CD4-positive, alpha-beta T cell treated with Interleukin-17A for 4 hours (primary cell): ENCODE data around the gene ZNF606.
A peak's percentile ranks its signal among the peaks of the same experiment; 100 is the strongest.

Experiments used
- DNase-seq: peaks from one replicate; pipeline ENCODE4 v3.0.0-alpha.2; 2020; ENCODE audit warnings: mixed read lengths

ZNF606 gene

DNA sequence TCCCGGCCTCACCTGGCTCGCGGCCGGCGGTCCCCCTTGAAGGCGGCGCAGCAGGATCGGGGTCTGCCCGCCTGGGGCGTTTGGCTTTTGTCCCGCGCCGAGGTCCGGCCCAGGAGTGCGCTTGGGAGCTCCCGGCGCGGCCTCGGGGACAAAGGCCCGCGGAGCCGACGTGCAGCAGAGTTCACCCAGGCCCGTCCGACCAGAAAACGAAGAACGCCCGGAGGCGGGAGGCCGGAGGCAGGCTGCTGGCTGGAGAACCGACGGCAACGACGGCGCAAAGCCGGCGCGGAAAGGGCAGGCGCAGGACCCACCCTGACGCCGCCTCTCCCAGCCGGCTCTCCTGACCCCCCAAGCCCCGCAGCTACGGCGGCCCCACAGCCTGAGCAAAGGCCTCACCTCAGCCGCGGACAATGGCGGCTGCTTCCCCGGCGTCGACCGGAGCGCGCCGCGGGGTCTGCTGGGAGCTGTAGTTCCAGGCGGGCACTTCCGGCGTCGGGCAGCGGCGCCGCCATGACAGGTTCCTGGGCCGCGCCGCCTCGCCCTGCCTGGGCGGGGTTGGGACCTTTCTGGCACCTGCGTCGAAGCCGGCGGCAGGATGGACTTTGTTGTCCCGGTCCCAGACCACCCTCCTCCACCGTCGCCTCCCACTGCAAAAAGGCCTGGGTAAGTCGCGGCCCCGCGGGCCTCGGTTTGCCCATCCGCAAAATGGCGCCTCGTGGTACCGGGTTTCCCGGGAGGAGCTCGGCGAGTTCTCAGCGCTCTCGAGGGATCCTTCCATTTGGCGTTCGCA is at the start of gene ZNF606:
ZNF606 (minus strand) TSS at position 437 of the 790 bp plus-strand sequence. CDS start 1,501 bp downstream, outside the sequence.
- DNase-seq: peak; percentile 88

DNA sequence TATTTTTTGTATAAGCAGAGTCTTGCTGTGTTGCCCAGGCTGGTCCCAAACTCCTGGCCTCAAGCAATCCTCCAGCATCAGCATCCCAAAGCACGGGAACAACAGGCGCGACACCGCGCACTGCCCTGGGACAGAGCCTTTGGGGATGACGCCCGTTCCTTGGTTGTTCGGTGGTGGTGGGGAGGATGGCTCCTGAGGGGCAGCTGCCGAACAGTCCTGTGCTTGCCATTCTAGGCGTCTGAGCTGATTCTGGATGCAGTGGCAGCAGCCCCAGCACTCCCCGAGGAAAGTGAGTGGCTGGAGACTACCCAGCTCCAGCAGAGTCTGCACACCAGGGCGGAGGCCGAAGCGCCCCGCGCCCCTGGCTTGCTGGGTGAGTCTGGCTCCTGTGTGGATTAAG is 49.6 kb upstream of the ZNF606 start:
- DNase-seq: no peak

DNA sequence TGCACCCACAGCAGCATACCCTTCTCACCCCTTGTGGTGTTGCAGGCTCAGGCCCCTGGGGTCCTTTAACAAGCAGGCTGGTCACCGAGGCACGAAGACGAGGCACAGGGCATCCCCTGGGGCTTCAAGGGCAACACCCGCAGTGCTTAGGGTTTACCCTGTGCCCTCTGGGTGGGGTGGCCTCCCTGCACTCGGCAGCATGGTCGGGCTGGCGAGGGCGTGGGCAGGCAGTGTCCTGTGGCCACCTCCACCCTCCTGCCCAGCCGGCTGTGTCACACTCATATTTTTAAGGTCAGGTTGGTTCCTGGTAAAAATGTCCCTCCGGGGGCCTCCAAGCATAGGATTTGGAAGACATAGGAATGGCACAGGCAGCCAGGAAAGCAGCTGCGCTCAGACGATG is 45.1 kb upstream of the ZNF606 start:
- no peak for DNase-seq

DNA sequence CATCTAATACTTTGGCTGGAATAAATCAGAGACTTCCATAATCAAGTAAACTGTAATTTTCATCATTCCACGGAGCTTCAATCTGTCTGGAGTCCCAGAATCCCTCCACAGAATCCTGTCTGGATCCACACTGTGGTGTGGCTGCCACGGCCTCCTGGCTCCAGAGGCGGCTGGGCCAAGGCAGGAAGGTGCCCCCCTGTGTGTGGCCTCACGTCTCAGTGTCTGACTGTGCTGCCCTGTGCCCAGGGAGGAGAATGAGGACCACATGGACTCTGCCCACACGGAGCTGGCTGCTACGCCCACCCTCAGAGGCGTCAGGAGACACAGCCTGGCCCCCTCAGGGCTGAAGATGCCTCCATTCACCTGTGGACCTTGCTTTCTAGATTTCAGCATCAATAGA is 44.2 kb upstream of the ZNF606 start:
- DNase-seq: no peak

DNA sequence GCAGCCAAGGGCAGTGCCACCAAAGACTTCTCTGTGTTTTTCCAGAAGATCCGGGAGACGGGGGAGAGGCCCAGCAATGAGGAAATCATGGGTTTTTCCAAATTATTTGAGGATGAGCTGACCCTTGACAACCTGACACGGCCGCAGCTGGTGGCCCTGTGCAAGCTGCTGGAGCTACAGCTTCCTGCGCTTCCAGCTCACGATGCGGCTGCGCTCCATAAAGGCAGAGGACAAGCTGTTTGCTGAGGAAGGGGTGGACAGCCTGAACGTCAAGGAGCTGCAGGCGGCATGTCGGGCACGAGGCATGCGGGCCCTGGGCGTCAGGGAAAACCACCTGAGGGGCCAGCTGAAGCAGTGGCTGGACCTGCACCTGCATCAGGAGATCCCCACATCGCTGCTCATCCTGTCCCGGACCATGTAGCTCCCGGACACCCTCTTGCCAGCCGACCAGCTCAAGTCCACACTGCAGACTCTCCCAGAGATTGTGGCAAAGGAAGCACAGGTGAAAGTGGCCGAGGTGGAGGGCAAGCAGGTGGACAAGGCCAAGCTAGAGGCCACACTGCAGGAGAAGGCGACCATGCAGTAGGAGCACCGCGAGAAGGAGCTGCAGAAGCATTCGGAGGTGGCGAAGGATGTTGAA is 42.9 kb upstream of the ZNF606 start:
- DNase-seq: no peak

DNA sequence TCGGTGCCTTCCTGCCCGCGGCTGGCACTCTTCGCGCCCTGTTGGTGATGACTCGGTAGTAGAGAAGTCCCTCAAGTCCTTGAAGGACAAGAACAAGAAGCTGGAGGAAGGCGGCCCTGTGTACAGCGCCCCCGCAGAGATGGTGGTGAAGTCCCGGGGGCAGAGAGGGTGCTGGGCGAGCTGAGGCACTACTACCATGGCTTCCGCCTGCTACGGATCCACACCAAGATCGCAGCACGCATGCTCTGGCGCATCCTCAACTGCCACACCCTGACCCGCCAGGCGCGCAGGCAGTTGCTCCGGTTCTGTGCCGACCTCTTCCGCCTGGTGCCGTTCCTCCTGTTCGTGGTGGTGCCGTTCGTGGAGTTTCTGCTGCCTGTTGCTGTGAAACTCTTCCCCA is 42.3 kb upstream of the ZNF606 start:
- DNase-seq: no peak

DNA sequence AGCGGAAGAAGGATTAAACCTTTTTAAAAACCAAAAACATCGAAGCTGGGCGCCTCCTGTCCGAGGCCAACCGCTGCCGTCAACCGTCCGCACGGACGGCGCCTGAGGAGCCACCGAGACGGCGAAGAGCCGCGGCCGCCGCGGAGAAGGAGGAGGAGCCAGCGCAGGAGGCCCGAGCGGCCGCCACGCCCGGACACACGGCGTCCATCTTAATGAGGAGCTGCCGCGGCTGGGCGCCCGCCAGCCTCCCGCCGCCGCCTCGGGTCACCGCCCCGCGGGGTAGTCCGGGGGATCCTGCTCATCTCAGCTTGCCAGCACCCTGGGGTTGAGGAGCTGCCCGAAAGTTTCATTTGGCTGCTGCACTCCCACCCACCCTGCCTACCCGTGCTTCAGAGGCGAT is 41.8 kb upstream of the ZNF606 start:
- no peak for DNase-seq

DNA sequence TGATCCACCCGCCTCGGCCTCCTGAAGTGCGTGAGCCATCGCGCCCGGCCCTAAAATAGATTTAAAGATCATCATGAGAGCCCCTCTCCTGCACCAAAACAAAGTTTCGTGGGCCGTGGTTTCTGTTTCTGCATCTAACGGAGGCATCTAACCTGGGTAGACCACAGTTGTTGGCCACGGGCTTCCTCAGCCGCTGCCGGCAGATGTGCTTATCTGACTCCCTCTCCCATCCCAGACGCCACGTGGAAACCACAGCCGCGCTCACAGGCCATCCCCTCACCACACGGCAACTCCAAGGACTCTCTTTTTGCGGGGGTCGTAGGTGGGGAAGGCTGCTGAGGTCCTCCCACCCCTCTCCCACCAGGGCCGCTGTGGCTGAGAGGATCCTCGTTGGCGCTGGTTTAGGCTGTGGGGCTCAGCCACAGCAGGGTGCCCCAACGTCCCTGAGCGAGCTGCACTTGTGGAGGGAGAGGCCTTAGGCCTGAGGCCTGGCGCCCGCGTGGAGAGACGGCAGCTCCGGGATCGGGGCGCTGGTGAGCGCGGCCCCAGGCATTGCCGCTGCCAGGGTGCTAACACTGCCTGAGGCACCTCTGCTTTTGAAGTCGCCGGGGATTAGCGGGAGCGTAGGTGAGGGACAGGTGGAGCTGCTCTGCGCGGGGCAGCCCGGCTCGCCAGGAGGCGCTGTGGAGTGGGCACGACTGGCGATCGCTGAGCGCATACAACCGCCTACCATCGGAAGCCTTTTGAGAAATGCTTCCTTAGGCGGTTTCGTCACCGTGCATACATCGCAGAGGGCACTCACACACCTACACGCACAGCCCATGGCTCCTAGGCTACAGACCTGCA is 40.1 kb upstream of the ZNF606 start:
- no peak for DNase-seq

DNA sequence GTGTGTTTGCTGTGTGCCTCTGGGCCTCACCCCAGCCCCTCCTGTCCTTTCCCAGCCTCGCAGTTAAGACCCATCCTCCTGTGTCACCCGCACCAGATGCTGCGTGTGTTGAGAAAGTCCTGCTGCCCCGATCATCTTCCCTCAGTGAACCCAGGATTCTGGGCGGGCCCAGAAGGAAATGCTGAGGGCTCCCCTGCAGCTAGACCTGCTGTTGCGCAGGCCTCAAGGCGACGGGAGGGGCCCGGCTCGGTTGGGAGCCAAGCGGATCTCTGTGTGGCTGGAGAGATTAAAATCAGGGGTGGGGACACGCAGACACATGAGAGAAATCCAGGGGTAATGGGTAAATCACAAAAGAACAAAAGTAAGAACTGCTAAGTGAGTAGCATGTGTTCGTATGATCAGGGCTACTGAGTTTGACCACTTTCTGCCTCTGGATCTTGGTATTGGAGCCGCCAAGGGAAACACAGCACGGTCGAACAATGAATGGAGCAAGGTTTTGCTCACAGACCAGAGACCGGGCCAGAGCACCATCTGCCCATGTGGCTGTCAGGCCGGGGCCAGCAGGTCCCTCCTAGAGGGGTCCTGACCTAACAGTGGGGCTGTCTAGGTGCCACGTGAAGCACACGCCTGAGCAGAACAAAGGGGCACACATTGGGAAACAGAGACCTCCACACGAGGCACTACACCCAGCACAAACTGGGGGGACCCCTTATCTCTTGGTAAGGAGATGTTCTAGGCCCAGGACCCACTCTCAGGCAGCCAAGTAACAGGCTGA is 38.3 kb upstream of the ZNF606 start:
- no peak for DNase-seq

DNA sequence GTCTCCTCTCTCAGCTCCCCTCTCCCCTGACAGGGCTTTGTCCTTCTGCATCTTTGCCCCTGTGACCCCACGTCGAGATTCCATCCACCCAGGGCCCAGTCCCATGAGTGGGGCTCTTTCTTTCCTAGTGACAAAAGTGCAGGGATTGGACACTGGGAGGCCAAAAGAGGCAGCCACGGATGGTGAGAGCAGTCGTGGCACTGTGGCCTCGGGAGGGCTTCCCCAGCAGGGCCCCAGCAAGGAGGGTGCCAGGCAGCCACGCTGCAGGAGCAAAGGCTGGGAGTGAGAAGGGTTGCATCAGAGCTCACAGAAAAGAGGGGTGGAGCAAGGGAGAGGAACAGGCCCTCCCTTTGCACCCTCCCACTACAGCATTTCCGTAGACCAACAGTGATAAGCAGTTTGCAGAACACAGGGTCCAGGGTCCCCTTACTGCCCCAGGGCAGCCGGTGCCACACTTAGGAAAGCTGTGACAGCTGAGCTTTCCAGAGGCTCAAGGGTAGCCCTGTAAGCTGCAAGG is 36.1 kb upstream of the ZNF606 start:
- DNase-seq: no peak

DNA sequence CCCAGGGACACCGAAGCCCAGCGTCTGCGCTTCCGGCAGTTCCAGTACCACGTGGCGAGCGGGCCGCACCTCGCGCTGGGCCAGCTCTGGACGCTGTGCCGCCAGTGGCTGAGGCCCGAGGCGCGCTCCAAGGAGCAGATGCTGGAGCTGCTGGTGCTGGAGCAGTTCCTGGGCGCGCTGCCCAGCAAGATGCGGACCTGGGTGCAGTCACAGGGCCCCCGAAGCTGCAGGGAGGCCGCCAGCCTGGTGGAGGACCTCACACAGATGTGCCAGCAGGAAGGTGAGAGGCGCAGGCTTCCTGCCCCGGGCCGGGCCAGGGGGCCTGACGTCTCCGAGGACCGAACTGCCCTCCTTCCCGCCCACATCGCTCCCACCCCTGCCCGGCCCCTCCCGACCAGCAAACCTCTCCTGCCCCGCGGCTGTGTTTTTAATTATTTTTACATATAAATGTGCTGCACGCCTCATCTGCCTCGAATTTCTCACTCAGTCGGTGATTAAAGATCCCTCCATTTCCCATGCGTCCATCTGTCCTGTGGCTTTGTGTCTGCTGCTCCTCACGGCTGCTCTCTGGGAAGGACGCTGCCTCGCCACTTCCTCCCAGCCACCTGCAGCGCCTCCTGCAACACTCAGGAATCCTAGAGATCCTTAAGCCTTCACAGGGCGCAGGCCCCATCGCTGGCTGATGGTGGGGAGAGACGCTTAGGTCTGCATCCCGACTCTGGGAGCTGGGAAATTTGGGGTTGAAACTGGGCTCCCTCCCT is 35.5 kb upstream of the ZNF606 start:
- DNase-seq: no peak

DNA sequence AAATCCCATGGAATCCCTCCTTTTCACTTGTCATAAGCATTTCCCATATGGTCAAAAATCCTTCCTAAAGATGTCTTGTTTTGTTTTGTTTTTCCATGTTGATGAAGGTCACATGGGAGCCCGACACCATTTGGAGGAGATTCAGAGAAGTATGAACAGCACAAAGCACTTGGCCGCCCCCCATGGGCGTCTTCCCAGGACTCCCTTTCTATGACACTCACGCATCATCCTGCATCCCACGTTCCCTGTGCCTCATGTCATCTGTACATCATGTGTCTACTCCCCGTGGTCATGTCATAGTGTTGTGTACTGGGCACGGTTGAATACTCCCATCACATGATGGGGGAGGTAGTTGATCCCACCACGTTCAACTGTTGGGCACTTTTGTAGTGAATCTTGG is 33.2 kb upstream of the ZNF606 start:
- DNase-seq: no peak

DNA sequence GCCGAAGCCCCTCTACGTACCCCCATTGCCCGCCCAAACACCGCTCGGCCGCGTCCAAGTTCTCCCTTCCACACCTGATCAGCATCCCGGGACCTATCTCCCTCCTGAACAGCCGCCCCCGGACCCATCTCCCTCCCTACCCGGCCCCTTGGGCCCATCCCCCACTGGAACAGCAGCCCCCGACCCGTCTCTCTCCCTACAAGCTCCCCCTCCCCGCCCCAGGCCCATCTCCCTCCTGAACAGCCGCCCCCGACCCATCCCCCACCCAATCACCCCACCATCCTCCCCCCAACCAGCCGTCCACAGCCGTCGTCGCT is 31.8 kb upstream of the ZNF606 start:
- no peak for DNase-seq

DNA sequence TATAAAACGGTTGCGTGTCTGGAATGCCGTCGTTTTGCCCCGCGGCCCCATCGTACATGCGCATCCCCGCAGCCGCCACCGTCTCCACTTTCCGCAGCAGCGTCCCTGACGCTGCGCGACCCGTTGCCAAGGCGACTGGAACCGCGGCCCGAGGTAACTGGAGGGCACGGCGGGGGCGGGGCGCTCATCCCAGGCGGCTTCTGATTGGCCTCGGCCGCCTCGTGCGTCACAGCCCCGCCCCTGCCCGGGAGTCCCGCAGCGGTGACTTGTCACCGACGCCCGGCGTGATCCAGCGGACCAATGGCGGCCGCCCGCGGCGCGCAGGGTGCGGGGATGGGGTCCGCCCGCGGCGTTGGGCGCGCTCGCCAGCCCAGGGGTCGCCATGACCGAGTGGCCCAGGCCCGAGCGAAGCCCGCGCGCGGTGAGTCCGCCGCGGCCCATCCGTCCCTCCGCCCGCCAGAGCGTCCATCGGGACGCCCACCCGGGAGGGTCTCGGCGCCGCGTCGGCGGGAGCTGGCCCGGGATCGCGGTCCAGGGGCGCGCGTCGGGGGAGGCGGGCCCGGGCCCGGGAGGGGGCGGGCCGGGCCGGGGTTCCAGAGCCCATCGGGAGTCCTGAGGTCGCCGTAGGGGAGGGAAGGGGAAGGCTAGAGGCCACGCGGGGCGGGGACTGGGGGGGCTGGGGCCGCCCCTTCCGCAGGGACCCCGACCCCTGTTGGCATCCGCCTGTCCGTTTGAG is 31.3 kb upstream of the ZNF606 start, which contains the start of gene ZSCAN1:
ZSCAN1 (plus strand) TSS at position 285 of the 736 bp plus-strand sequence. CDS start 3,812 bp downstream, outside the sequence.
- peak; percentile 13 for DNase-seq

DNA sequence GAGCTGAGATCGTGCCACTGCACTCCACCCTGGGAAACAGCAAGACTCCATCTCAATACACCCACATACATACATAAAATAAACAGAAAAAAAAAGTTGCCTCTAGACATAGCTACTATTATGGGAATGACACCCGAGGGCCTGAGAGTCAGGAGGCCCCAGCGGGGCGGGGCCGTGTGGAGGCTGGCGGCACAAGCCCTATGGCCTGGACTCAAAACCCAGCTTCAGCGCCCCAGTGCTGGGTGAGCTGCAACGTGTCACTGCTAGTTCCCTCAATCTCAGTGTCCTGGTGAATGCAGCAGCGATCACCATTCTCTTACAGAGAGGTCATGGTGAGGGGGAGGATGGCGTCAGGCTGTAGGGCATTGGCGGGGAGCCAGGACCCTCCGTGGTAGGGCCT is 22.0 kb upstream of the ZNF606 start:
- DNase-seq: no peak

DNA sequence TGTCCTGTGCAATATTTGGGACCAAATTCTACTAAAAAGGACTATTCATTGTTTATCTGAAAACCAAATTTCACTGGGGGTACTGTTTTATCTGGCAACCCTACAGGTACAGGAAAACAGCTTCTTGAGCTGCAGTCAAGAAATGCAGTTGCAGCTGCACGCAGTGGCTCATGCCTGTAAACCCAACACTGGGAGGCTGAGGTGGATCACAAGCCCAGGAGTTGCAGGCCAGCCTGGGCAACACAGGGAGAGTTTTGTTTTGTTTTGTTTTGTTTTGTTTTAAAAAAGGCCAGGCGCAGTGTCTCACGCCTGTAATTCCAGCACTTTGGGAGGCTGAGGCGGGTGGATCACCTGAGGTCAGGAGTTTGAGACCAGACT is 19.7 kb upstream of the ZNF606 start:
- DNase-seq: no peak

DNA sequence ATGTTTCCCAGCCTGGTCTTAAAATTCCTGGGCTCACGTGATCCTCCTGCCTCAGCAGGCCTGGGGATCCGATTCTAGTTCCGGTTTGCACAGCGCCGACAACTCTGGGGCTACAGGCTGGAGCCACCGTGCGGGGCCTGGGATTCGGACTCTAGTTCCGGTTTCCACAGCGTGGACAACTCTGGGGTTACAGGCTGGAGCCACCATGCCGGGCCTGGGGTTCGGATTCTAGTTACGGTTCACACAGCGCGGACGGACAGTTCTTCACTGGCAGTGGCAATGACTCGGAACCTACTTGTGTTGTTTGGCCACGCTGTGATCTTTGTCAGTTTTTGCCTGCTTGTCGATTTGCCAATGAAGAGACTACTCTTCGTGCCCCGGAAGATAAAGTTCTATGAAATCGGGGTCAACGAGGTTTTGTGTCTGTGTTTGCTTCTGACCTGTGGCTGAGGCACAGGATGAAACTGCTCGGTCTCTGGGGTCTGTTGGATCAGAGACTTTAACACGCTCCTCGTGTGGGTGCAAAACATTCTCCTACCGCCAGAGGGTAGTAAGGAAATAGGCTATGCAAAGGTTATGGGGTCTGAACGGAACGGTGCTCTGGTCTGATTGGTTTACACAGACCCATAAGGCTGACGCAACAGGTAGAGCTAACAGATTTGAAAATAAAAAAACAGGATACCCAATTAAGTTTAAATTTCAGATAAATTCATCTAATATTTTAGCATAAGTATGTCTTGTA is 19.1 kb upstream of the ZNF606 start:
- DNase-seq: peak; percentile 38

DNA sequence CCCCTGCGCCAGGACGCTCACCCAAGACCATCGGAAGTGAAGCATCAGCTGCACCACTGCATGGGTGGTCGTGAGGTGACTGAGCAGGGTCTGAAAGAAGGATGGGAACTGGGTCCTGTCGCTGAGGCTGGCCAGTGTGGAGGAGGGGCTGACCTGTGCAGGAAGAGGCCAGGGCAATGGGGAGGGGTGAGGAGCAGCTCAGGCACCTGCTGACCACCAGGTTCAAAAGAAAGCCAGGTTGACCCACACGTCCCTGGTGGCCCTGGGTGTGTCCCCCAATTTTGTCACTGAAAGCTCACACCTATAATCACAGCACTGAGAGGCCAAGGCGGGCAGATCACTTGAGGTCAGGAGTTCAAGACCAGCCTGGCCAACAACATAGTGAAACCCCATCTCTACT is 17.5 kb upstream of the ZNF606 start:
- DNase-seq: no peak

DNA sequence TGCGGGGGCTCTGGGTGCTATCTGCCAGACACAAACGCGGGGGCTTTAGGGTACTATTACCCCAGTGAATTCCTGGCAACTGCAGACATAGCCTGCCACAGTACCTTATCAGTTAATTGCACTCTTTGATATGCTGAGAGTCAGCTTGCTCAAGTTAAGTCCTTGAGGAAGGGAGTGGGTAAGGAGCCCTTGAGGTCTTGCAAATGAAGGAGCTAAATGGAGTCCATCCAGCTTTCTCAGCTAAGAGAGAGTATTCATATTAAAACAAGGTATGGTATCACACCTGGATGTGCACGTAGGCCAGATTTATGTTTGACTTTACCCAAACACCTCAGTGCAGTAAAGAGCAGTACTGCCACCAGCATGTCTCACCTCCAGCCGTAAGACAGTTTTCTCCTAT is 11.5 kb upstream of the ZNF606 start:
- DNase-seq: no peak

DNA sequence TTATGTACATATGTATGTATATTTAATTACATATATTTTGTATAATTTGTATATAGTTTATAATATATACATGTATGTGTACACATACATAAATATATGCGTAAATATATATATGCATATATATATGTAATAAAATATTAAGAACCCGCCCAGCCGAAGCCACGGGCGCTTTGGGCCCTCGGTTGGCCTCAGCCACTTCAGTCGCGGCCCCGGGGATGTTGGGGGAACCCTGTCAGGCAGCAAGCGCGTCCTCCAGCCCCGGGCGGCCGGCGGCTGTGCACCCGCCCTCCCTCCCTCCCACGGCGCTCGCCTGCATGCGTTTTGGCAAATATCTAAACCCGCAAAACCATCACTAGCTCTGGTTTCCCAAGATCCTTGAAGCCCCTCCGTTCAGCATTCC is 7.9 kb upstream of the ZNF606 start:
- no peak for DNase-seq
